ENCODE results near the gene OR4F15.
"Not testable (repeated sequence)": the region's sequence is repeated elsewhere in the genome, so short reads cannot be mapped to it uniquely, and the experiment has no call there.

OR4F15 gene

GRCh38 chr15:101811902-101812301, at the start of gene OR4F15:
TSS of gene OR4F15 (plus strand) at chr15:101812202. CDS start at chr15:101818187, 5,985 bp downstream.
- H3K9me3 ChIP-seq (ENCODE audit: insufficient read depth, low read length, severe bottlenecking), result no peaks in the 10 kb centered on the region
- no peak within 1 kb of the TSS for H3K4me2 ChIP-seq (ENCODE audit: insufficient read depth, low read length)
- no peak for TF ChIP-seq CTCF (IDR thresholded peaks at IDR 0.05; ENCODE audit: borderline replicate concordance, extremely low read depth, low read length, poor library complexity, severe bottlenecking)
- TF ChIP-seq EZH2 (IDR thresholded peaks at IDR 0.05; ENCODE audit: borderline replicate concordance, low read depth, low read length, severe bottlenecking), result no peak
- no peaks in the 10 kb centered on the region for H3K36me3 ChIP-seq (ENCODE audit: insufficient read depth, low read length)
- no peaks in the 10 kb centered on the region for H3K79me2 ChIP-seq (ENCODE audit: insufficient read depth, low read length)
- no peaks in the 10 kb centered on the region for H4K20me1 ChIP-seq (ENCODE audit: insufficient read depth, low read length)
- ATAC-seq (ENCODE audit: insufficient read depth, low read depth), result no peak
- no peak for DNase-seq
- no peak within 1 kb of the TSS for H3K9ac ChIP-seq (ENCODE audit: low read depth, low read length)
- H3K27ac ChIP-seq (ENCODE audit: low read length), result no peak within 1 kb of the TSS
- H3K4me1 ChIP-seq (ENCODE audit: insufficient read depth, low read length), result no peaks in the 10 kb centered on the region
- H3K4me3 ChIP-seq (ENCODE audit: low read depth in 1 of 2, low read length in 2 of 2), result no peak within 1 kb of the TSS
- no peaks in the 10 kb centered on the region for H3K27me3 ChIP-seq (ENCODE audit: insufficient read depth, low read length, poor library complexity)
- no peak within 1 kb of the TSS for H2AFZ ChIP-seq (ENCODE audit: low read depth, low read length)

- not testable (repeated sequence) for H4K20me1 ChIP-seq (ENCODE audit: insufficient read depth, low read length); ATAC-seq (ENCODE audit: insufficient read depth, low read depth); DNase-seq; H3K4me1 ChIP-seq (ENCODE audit: insufficient read depth, low read length); H3K79me2 ChIP-seq (ENCODE audit: insufficient read depth, low read length); H3K36me3 ChIP-seq (ENCODE audit: insufficient read depth, low read length); H3K27me3 ChIP-seq (ENCODE audit: insufficient read depth, low read length, poor library complexity); H3K9ac ChIP-seq (ENCODE audit: low read depth, low read length); H3K27ac ChIP-seq (ENCODE audit: low read length); H3K9me3 ChIP-seq (ENCODE audit: insufficient read depth, low read length, severe bottlenecking); H2AFZ ChIP-seq (ENCODE audit: low read depth, low read length); H3K4me3 ChIP-seq (ENCODE audit: low read depth in 1 of 2, low read length in 2 of 2); H3K4me2 ChIP-seq (ENCODE audit: insufficient read depth, low read length)
Observed at GRCh38 chr15:101764669-101765339, 47.2 kb upstream of the OR4F15 start.

GRCh38 chr15:101765340-101765671, 46.7 kb upstream of the OR4F15 start:
- H3K79me2 ChIP-seq (ENCODE audit: insufficient read depth, low read length); H3K9me3 ChIP-seq (ENCODE audit: insufficient read depth, low read length, severe bottlenecking); H3K9ac ChIP-seq (ENCODE audit: low read depth, low read length); H3K36me3 ChIP-seq (ENCODE audit: insufficient read depth, low read length); H4K20me1 ChIP-seq (ENCODE audit: insufficient read depth, low read length); H3K27ac ChIP-seq (ENCODE audit: low read length); DNase-seq; H3K4me1 ChIP-seq (ENCODE audit: insufficient read depth, low read length); H3K27me3 ChIP-seq (ENCODE audit: insufficient read depth, low read length, poor library complexity); H3K4me2 ChIP-seq (ENCODE audit: insufficient read depth, low read length); H3K4me3 ChIP-seq (ENCODE audit: low read depth in 1 of 2, low read length in 2 of 2); H2AFZ ChIP-seq (ENCODE audit: low read depth, low read length); ATAC-seq (ENCODE audit: insufficient read depth, low read depth): not testable (repeated sequence)

GRCh38 chr15:101765772-101766456, 46.1 kb upstream of the OR4F15 start:
- H2AFZ ChIP-seq (ENCODE audit: low read depth, low read length), result no peak overlapping the region
- no peak for TF ChIP-seq CTCF (IDR thresholded peaks at IDR 0.05; ENCODE audit: borderline replicate concordance, extremely low read depth, low read length, poor library complexity, severe bottlenecking)
- TF ChIP-seq EZH2 (IDR thresholded peaks at IDR 0.05; ENCODE audit: borderline replicate concordance, low read depth, low read length, severe bottlenecking), result no peak
- no peak for ATAC-seq (ENCODE audit: insufficient read depth, low read depth)

GRCh38 chr15:101767083-101767640, 44.8 kb upstream of the OR4F15 start:
- not testable (repeated sequence) for H3K4me2 ChIP-seq (ENCODE audit: insufficient read depth, low read length); H3K27ac ChIP-seq (ENCODE audit: low read length); H3K79me2 ChIP-seq (ENCODE audit: insufficient read depth, low read length); H3K9ac ChIP-seq (ENCODE audit: low read depth, low read length); H3K4me1 ChIP-seq (ENCODE audit: insufficient read depth, low read length); H3K4me3 ChIP-seq (ENCODE audit: low read depth in 1 of 2, low read length in 2 of 2); DNase-seq; H3K9me3 ChIP-seq (ENCODE audit: insufficient read depth, low read length, severe bottlenecking); H4K20me1 ChIP-seq (ENCODE audit: insufficient read depth, low read length); H3K36me3 ChIP-seq (ENCODE audit: insufficient read depth, low read length); H3K27me3 ChIP-seq (ENCODE audit: insufficient read depth, low read length, poor library complexity); H2AFZ ChIP-seq (ENCODE audit: low read depth, low read length)
- 0 out of 3 replicates have a peak, but pooled peaks have one; percentile 52 for ATAC-seq (ENCODE audit: insufficient read depth, low read depth)

More at GRCh38 chr15:101765772-101766456, 46.1 kb upstream of the OR4F15 start:
- no peaks in the 10 kb centered on the region for H3K27me3 ChIP-seq (ENCODE audit: insufficient read depth, low read length, poor library complexity)
- H3K9me3 ChIP-seq (ENCODE audit: insufficient read depth, low read length, severe bottlenecking), result no peaks in the 10 kb centered on the region
- H3K4me2 ChIP-seq (ENCODE audit: insufficient read depth, low read length), result no peak overlapping the region
- H4K20me1 ChIP-seq (ENCODE audit: insufficient read depth, low read length), result no peaks in the 10 kb centered on the region
- no peaks in the 10 kb centered on the region for H3K4me1 ChIP-seq (ENCODE audit: insufficient read depth, low read length)
- no peak overlapping the region for H3K4me3 ChIP-seq (ENCODE audit: low read depth in 1 of 2, low read length in 2 of 2)
- no peaks in the 10 kb centered on the region for H3K79me2 ChIP-seq (ENCODE audit: insufficient read depth, low read length)
- DNase-seq, result no peak
- H3K9ac ChIP-seq (ENCODE audit: low read depth, low read length), result no peak overlapping the region
- no peaks in the 10 kb centered on the region for H3K36me3 ChIP-seq (ENCODE audit: insufficient read depth, low read length)
- H3K27ac ChIP-seq (ENCODE audit: low read length), result no peak overlapping the region
